ENCODE data around the gene CLHC1. TPM values are rescaled to one million over a fixed set of nuclear protein-coding genes. Genes with fewer than 3 reads are reported as not detected.
"Not testable (repeated sequence)": the region's sequence is repeated elsewhere in the genome, so short reads cannot be mapped to it uniquely, and the experiment has no call there.

Gene CLHC1
- total and polyA plus RNA-seq, 2 experiments from 2014 or later, result 10.6 to 21.1 TPM

DNA sequence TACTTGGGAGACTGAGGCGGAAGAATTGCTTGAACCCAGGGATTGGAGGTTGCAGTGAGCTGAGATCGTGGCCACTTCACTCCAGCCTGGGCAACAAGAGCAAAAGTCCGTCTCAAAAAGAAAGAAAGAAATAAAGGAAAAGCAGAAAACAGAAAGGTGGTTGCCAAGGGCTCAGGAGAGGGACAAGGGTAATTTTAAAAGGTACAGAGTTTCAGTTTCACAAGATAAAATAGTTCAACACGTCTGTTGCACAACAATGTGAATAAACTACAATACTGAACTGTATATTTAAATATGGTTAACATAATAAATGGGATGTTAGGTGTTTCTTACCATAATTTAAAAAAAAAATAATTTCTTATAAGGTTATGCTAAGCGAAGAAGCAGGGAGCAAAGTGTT is 13.3 kb upstream of the CLHC1 start:
- Histone ChIP-seq H3K27ac (no peak overlapping the region), H2AFZ (no peak overlapping the region), H3K36me3 (replicated peaks; ENCODE audit: insufficient read depth, low read depth) (no peaks in the 10 kb centered on the region), H3K4me3 (no peak overlapping the region), H4K20me1 (ENCODE audit: insufficient read depth, poor library complexity, severe bottlenecking) (no peaks in the 10 kb centered on the region), H3K4me2 (no peak overlapping the region), H3K27me3 (no peaks in the 10 kb centered on the region), H3K79me2 (no peaks in the 10 kb centered on the region), H3K4me1 (ENCODE audit: insufficient read depth) (no peaks in the 10 kb centered on the region), H3K9me2 (replicated peaks; ENCODE audit: insufficient read depth) (no peaks in the 10 kb centered on the region), H3K9me3 (ENCODE audit: low read depth) (no peaks in the 10 kb centered on the region)
- no peak for DNase-seq (ENCODE audit: low spot score)
- WGBS (ENCODE audit: low lambda C conversion rate, missing lambda C conversion rate), result 96% methylated on average over 5 of the region's 5 CpGs
- TF ChIP-seq EZH2 (IDR thresholded peaks at IDR 0.05; ENCODE audit: borderline replicate concordance) (no peak), EZH2phosphoT487 (IDR thresholded peaks at IDR 0.05; ENCODE audit: low read depth, severe bottlenecking, unreplicated experiment) (no peak), CTCF (IDR thresholded peaks at IDR 0.05; ENCODE audit: poor library complexity) (no peak)

DNA sequence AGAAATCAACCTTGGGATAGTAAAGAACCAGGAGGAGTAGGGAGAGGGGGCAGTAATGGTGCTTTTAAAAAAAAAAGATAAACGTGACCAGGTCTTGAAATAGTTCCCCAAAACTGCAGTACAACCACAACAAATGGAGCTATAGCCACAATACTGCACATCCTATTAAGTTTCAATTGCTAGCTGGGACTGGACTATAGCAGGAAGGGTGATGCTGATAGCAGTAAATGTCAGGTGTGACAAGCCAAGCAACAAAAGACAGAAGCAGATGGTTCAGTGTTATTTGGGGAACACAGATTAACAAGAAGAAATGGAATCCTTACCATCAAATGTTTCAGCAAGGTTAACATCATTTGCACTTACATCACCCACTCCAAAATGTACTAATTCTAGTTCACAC is 10.5 kb upstream of the CLHC1 start:
- DNase-seq (ENCODE audit: low spot score), result no peak
- Histone ChIP-seq H4K20me1 (ENCODE audit: insufficient read depth, poor library complexity, severe bottlenecking) (no peaks in the 10 kb centered on the region), H3K9me2 (replicated peaks; ENCODE audit: insufficient read depth) (no peaks in the 10 kb centered on the region), H3K9me3 (ENCODE audit: low read depth) (no peaks in the 10 kb centered on the region), H3K27ac (no peak overlapping the region), H3K4me2 (no peak overlapping the region), H3K36me3 (replicated peaks; ENCODE audit: insufficient read depth, low read depth) (no peaks in the 10 kb centered on the region), H2AFZ (no peak overlapping the region), H3K4me3 (no peak overlapping the region), H3K27me3 (no peaks in the 10 kb centered on the region), H3K79me2 (no peaks in the 10 kb centered on the region), H3K4me1 (ENCODE audit: insufficient read depth) (no peaks in the 10 kb centered on the region)
- no peak for TF ChIP-seq EZH2 (IDR thresholded peaks at IDR 0.05; ENCODE audit: borderline replicate concordance)
- no peak for TF ChIP-seq CTCF (IDR thresholded peaks at IDR 0.05; ENCODE audit: poor library complexity)
- TF ChIP-seq EZH2phosphoT487 (IDR thresholded peaks at IDR 0.05; ENCODE audit: low read depth, severe bottlenecking, unreplicated experiment), result no peak
- 50% methylated on average over 1 of the region's 1 CpG for WGBS (ENCODE audit: low lambda C conversion rate, missing lambda C conversion rate)

DNA sequence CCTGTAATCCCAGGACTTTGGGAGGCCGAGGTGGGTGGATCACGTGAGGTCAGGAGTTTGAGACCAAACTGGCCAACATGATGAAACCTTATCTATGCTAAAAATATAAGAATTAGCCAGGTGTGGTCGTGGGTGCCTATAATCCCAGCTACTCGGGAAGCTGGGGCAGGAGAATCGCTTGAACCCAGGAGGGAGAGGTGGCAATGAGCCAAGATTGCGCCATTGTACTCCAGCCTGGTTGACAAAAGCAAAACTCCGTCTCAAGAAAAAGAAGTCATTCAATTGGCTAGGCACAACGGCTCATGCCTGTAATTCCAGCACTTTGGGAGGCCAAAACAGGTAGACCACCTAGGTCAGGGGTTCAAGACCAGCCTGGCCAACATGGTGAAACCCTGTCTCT is 9.5 kb upstream of the CLHC1 start:
- H3K9me2 ChIP-seq (replicated peaks; ENCODE audit: insufficient read depth); H3K27me3 ChIP-seq; H3K4me2 ChIP-seq; H2AFZ ChIP-seq; H3K79me2 ChIP-seq; H3K36me3 ChIP-seq (replicated peaks; ENCODE audit: insufficient read depth, low read depth); DNase-seq (ENCODE audit: low spot score); H3K4me3 ChIP-seq; H3K4me1 ChIP-seq (ENCODE audit: insufficient read depth); H3K9me3 ChIP-seq (ENCODE audit: low read depth); H3K27ac ChIP-seq; H4K20me1 ChIP-seq (ENCODE audit: insufficient read depth, poor library complexity, severe bottlenecking): not testable (repeated sequence)
- 97% methylated on average over 8 of the region's 8 CpGs for WGBS (ENCODE audit: low lambda C conversion rate, missing lambda C conversion rate)

DNA sequence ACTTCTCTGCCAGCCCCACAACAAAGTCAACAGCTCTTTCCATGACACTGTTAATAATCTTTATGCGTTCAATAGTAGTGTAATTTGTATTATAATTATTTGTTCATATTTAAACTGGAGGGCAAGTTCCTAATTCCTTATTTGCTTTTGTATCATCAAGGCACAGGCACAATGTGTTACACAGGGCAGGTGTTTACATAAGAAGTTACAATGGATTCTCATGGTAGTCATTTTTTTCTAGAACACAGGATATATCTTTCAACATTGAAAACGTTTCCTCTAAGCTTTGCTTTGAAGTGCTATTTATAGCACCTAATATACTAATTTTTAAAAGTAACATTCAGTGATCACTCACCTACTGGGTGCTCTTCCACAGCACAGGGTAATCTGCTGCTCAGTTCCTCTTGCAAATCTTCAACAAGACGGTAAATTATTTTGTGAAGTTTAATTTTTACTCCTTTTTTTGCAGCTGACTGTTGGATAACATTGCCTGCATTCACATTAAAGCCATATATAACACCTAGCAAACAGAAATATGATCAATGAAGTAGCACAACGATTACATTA is 7.6 kb upstream of the CLHC1 start:
- no peak overlapping the region for H2AFZ ChIP-seq
- 75% methylated on average over 4 of the region's 4 CpGs for WGBS (ENCODE audit: low lambda C conversion rate, missing lambda C conversion rate)
- H3K79me2 ChIP-seq, result peaks cover 4% of the 10 kb centered on the region
- H3K27me3 ChIP-seq, result no peaks in the 10 kb centered on the region
- H3K4me2 ChIP-seq, result no peak overlapping the region
- H3K27ac ChIP-seq, result no peak overlapping the region
- H3K4me1 ChIP-seq (ENCODE audit: insufficient read depth), result peaks cover under 1% of the 10 kb centered on the region
- H3K36me3 ChIP-seq (replicated peaks; ENCODE audit: insufficient read depth, low read depth), result no peaks in the 10 kb centered on the region
- H3K4me3 ChIP-seq, result no peak overlapping the region
- no peak for DNase-seq (ENCODE audit: low spot score)
- H4K20me1 ChIP-seq (ENCODE audit: insufficient read depth, poor library complexity, severe bottlenecking), result no peaks in the 10 kb centered on the region
- TF ChIP-seq EZH2 (IDR thresholded peaks at IDR 0.05; ENCODE audit: borderline replicate concordance) (no peak), EZH2phosphoT487 (IDR thresholded peaks at IDR 0.05; ENCODE audit: low read depth, severe bottlenecking, unreplicated experiment) (no peak), CTCF (IDR thresholded peaks at IDR 0.05; ENCODE audit: poor library complexity) (no peak)
- no peaks in the 10 kb centered on the region for H3K9me2 ChIP-seq (replicated peaks; ENCODE audit: insufficient read depth)
- H3K9me3 ChIP-seq (ENCODE audit: low read depth), result no peaks in the 10 kb centered on the region
